Measurements from ENCODE around the gene KCNJ5. TPM values are rescaled to one million over a fixed set of nuclear protein-coding genes. Genes with fewer than 3 reads are reported as not detected.

Gene KCNJ5
- total RNA-seq, 1 experiment from 2014 or later: 0.22 TPM

- Mint-ChIP-seq H3K4me1 (peaks cover 18% of the 10 kb centered on the region), H3K4me3 (no peak overlapping the region), H3K27me3 (ENCODE audit: low read depth) (peaks cover 92% of the 10 kb centered on the region), H3K9me3 (no peaks in the 10 kb centered on the region), H3K27ac (no peak overlapping the region), H3K36me3 (no peaks in the 10 kb centered on the region)
- POLR2A ChIA-PET: no interaction called here
- no peak for DNase-seq (ENCODE audit: low spot score)
- CTCF ChIA-PET: interaction anchor here (0.8 to 1.0 kb wide), 2 partner anchors 8 to 10 kb away, joined by 3 to 4 read pairs; no protein-coding TSS in a partner anchor
- TF ChIP-seq SMAD4 (CRISPR knock-in tag; IDR thresholded peaks at IDR 0.05) (no peak), CREB1 (CRISPR knock-in tag; IDR thresholded peaks at IDR 0.05) (no peak), IRF2 (CRISPR knock-in tag; IDR thresholded peaks at IDR 0.05; ENCODE audit: borderline replicate concordance, low read depth) (no peak), ZNF396 (CRISPR knock-in tag; IDR thresholded peaks at IDR 0.05; ENCODE audit: borderline replicate concordance) (no peak), GTF2I (CRISPR knock-in tag; conservative IDR thresholded peaks at IDR 0.05) (no peak), NR3C1 (CRISPR knock-in tag; conservative IDR thresholded peaks at IDR 0.05; ENCODE audit: low read depth) (no peak), TEAD4 (CRISPR knock-in tag; IDR thresholded peaks at IDR 0.05) (no peak), ZNF317 (CRISPR knock-in tag; IDR thresholded peaks at IDR 0.05; ENCODE audit: borderline replicate concordance, low read depth) (no peak), EMX1 (CRISPR knock-in tag; IDR thresholded peaks at IDR 0.05) (no peak), ZNF512 (CRISPR knock-in tag; IDR thresholded peaks at IDR 0.05; ENCODE audit: borderline replicate concordance) (no peak)
- TF ChIP-seq, protein P1, sequence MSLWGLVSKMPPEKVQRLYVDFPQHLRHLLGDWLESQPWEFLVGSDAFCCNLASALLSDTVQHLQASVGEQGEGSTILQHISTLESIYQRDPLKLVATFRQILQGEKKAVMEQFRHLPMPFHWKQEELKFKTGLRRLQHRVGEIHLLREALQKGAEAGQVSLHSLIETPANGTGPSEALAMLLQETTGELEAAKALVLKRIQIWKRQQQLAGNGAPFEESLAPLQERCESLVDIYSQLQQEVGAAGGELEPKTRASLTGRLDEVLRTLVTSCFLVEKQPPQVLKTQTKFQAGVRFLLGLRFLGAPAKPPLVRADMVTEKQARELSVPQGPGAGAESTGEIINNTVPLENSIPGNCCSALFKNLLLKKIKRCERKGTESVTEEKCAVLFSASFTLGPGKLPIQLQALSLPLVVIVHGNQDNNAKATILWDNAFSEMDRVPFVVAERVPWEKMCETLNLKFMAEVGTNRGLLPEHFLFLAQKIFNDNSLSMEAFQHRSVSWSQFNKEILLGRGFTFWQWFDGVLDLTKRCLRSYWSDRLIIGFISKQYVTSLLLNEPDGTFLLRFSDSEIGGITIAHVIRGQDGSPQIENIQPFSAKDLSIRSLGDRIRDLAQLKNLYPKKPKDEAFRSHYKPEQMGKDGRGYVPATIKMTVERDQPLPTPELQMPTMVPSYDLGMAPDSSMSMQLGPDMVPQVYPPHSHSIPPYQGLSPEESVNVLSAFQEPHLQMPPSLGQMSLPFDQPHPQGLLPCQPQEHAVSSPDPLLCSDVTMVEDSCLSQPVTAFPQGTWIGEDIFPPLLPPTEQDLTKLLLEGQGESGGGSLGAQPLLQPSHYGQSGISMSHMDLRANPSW (CRISPR knock-in tag; conservative IDR thresholded peaks at IDR 0.05; ENCODE audit: low read depth): no peak
- ATAC-seq: no peak
Observed at GRCh38 chr11:128894286-128894681, 3.1 kb downstream of the KCNJ5 start.

DNA sequence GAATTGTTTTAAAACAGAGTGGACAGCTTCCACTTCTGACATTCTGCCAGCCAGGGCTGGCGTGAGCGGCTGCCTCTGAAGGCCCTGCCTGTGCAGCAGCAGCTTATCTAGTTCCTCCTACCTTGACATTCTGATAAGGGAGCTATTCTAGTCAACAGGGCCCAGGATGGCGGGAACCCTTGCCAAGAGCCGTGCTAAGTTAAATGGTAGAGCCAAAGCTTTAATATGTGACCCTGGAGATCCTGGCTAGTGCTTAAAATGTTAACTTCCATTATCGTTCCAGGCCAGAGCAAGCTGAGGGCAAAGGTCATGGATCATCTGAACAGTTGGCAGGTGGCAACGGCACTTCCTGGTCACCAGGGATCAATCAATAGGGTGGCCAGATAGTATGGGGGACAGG, 3.5 kb downstream of the KCNJ5 start:
- H3K4me1 Mint-ChIP-seq: peaks cover 16% of the 10 kb centered on the region
- TF ChIP-seq, protein P2, sequence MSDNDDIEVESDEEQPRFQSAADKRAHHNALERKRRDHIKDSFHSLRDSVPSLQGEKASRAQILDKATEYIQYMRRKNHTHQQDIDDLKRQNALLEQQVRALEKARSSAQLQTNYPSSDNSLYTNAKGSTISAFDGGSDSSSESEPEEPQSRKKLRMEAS (CRISPR knock-in tag; IDR thresholded peaks at IDR 0.05): no peak
- TF ChIP-seq PRDM15 (CRISPR knock-in tag; IDR thresholded peaks at IDR 0.05) (no peak), E2F4 (CRISPR knock-in tag; IDR thresholded peaks at IDR 0.05; ENCODE audit: borderline replicate concordance, low read depth) (no peak), ZNF396 (CRISPR knock-in tag; IDR thresholded peaks at IDR 0.05; ENCODE audit: borderline replicate concordance) (no peak), ZNF671 (CRISPR knock-in tag; IDR thresholded peaks at IDR 0.05) (no peak), MYBL2 (CRISPR knock-in tag; IDR thresholded peaks at IDR 0.05) (no peak), ZNF512 (CRISPR knock-in tag; IDR thresholded peaks at IDR 0.05; ENCODE audit: borderline replicate concordance) (no peak), IRF2 (CRISPR knock-in tag; IDR thresholded peaks at IDR 0.05; ENCODE audit: borderline replicate concordance, low read depth) (no peak), FOXK1 (CRISPR knock-in tag; IDR thresholded peaks at IDR 0.05) (no peak)
- TF ChIP-seq, protein P3, sequence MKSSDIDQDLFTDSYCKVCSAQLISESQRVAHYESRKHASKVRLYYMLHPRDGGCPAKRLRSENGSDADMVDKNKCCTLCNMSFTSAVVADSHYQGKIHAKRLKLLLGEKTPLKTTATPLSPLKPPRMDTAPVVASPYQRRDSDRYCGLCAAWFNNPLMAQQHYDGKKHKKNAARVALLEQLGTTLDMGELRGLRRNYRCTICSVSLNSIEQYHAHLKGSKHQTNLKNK (CRISPR knock-in tag; IDR thresholded peaks at IDR 0.05): no peak
- TF ChIP-seq, protein P4, sequence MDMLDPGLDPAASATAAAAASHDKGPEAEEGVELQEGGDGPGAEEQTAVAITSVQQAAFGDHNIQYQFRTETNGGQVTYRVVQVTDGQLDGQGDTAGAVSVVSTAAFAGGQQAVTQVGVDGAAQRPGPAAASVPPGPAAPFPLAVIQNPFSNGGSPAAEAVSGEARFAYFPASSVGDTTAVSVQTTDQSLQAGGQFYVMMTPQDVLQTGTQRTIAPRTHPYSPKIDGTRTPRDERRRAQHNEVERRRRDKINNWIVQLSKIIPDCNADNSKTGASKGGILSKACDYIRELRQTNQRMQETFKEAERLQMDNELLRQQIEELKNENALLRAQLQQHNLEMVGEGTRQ (CRISPR knock-in tag; IDR thresholded peaks at IDR 0.05): no peak

More for the DNA sequence above, 3.5 kb downstream of the KCNJ5 start:
- Mint-ChIP-seq H3K27me3 (ENCODE audit: low read depth) (peaks cover 92% of the 10 kb centered on the region), H3K4me3 (no peak overlapping the region), H3K36me3 (no peaks in the 10 kb centered on the region), H3K9me3 (no peaks in the 10 kb centered on the region), H3K27ac (no peak overlapping the region)
- POLR2A ChIA-PET: no interaction called here
- no peak for DNase-seq (ENCODE audit: low spot score)
- ATAC-seq: no peak
- CTCF ChIA-PET: interaction anchor here (0.8 kb wide), 1 partner anchor 9 kb away, joined by 4 read pairs; no protein-coding TSS in a partner anchor

All from WTC11 (cell line).